GM18858 (cell line): ENCODE results near the gene MTA2.
"Not testable (repeated sequence)": the region's sequence is repeated elsewhere in the genome, so short reads cannot be mapped to it uniquely, and the experiment has no call there.

Experiments
- ATAC-seq: cut with Tn5 transposase; IDR thresholded peaks from one replicate; pipeline ENCODE4 v1.9.1; 2021; ENCODE audit not compliant: unreplicated experiment

Gene MTA2

GRCh38 chr11:62592989-62593421, 8.7 kb downstream of the MTA2 start:
- ATAC-seq: no peak

- no peak for ATAC-seq
Observed at GRCh38 chr11:62592146-62592815, 9.4 kb downstream of the MTA2 start.

GRCh38 chr11:62591448-62592145, 10.1 kb downstream of the MTA2 start, which contains the start of gene TUT1:
TSS of gene TUT1 (minus strand) at chr11:62591523. CDS start at chr11:62591485, 38 bp downstream.
- ATAC-seq: peak; percentile 67

- no peak for ATAC-seq
Observed at GRCh38 chr11:62588966-62589637, 12.6 kb downstream of the MTA2 start.

GRCh38 chr11:62585356-62585755, 16.3 kb downstream of the MTA2 start:
- not testable (repeated sequence) for ATAC-seq

GRCh38 chr11:62581735-62582134, 19.9 kb downstream of the MTA2 start:
- not testable (repeated sequence) for ATAC-seq

- no peak for ATAC-seq
Observed at GRCh38 chr11:62580959-62581715, 20.5 kb downstream of the MTA2 start.

GRCh38 chr11:62579252-62579651, 22.4 kb downstream of the MTA2 start:
- no peak for ATAC-seq

GRCh38 chr11:62578541-62578940, 23.1 kb downstream of the MTA2 start:
- no peak for ATAC-seq

GRCh38 chr11:62577046-62577714, 24.5 kb downstream of the MTA2 start:
- no peak for ATAC-seq

GRCh38 chr11:62575837-62576236, 25.8 kb downstream of the MTA2 start:
- ATAC-seq: no peak

GRCh38 chr11:62575156-62575555, 26.5 kb downstream of the MTA2 start:
- ATAC-seq: no peak

GRCh38 chr11:62574363-62575071, 27.1 kb downstream of the MTA2 start:
- ATAC-seq: no peak

GRCh38 chr11:62573592-62574362, 27.9 kb downstream of the MTA2 start, which contains the start of gene EEF1G:
TSS of gene EEF1G (minus strand) at chr11:62573891. CDS start at chr11:62573842, 49 bp downstream.
- ATAC-seq: peak; percentile 71

- ATAC-seq: no peak
Observed at GRCh38 chr11:62573006-62573591, 28.6 kb downstream of the MTA2 start.

GRCh38 chr11:62572431-62572830, 29.2 kb downstream of the MTA2 start:
- ATAC-seq: no peak

GRCh38 chr11:62571493-62571892, 30.2 kb downstream of the MTA2 start:
- not testable (repeated sequence) for ATAC-seq

- ATAC-seq: not testable (repeated sequence)
Observed at GRCh38 chr11:62570903-62571302, 30.8 kb downstream of the MTA2 start.

GRCh38 chr11:62569611-62570010, 32.1 kb downstream of the MTA2 start:
- ATAC-seq: no peak
